Stimulated activated CD8-positive, alpha-beta memory T cell treated with anti-CD3 and anti-CD28 coated beads, Interleukin-15, amount 100 ng/mL, for 4 hours (primary cell): ENCODE measurements around the gene INHA.

Experiments
- DNase-seq, 2 donors: peaks; one replicate each; pipeline ENCODE4 v3.0.0-alpha.2; 2020; ENCODE audit warnings: low read depth in 2 of 2

The INHA gene

DNA sequence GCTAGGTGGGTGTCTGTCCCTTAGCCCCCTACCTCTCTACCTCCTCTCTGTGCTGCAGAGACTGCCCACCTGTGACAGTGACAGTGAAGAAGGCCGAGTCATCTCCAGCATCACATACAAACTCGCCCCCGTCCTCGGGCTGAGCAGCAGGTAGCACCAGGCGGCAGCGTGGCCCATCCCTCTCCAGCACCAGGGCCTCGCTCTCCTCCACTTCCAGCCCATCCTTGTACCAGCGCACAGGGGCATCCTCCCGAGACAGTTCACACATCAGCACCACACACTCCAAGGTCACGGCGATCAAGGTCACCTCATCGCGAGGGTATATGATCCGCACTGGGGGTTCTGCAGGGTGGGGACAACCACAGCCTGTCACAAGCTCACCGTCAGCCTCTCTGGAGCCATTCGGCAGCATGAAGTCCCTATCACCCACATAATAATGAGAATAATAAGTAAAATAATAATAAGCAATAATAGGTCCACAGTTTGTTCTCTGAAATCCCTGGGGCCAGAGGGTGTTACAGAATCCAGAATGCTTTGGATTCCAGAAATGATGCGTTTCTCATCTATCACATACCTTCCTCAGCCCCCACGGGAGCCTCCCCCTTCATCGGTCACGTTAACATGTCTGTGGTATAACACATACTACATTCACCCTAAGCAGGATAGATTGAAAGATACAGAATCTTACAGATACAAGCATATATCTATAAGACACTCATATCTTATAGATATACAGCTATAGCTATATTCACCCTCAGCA, 12.8 kb upstream of the INHA start:
- no peak for DNase-seq

DNA sequence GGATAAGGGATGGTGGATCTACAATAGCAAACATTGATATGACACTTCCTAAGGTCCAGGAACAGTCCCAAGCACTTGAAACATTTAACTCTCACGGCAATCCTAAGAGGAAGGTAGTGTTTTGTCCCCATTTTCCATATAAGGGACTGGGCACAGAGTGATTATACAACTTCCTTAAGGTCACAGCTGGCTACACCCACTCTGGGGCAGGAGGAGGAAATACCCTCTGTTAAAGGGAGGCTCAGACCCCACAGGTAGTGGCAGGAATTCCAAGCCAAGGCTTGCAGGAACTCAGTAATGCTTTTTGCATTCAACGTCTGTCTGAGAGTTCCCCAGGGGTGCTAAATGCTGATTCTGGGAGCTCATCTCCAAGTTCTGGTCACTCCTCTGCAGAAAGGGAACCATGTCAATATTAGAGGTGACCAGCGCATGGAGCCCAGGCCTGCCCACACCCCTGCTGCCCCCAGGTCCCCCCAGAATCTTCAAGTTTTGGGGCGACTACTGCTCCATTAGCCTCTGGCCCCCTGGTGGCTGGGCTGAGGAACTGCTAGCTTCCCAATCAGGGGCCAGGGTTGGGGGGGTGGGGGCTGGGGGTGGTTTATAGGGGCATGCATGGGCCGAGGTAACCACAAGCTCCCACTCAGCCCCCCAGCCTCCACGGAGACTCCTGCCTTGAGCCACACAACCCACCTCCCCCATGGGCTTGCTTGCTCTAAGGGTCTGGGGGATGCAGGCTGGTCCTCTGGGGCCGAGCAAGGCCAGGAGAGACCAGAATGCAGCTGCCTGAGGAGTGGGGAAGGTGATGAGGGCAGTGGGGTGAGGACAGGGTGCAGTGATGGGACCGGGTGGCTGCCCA, 11.8 kb upstream of the INHA start:
- DNase-seq, result no peak

DNA sequence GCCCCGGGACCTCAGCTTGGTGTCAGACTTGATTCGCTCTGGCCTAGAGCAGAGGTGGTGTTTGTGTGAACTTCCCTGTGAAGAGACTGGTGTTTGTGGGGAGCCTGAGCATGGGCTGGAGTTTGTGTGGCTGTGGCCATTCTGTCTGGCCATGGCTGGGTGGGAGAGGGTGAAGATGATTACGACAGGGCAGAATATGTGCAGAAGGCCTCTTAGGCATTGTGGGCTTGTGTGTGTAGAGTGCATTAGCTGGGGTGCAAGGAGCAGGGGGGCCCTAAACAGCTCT, 11.3 kb upstream of the INHA start:
- DNase-seq, result no peak

DNA sequence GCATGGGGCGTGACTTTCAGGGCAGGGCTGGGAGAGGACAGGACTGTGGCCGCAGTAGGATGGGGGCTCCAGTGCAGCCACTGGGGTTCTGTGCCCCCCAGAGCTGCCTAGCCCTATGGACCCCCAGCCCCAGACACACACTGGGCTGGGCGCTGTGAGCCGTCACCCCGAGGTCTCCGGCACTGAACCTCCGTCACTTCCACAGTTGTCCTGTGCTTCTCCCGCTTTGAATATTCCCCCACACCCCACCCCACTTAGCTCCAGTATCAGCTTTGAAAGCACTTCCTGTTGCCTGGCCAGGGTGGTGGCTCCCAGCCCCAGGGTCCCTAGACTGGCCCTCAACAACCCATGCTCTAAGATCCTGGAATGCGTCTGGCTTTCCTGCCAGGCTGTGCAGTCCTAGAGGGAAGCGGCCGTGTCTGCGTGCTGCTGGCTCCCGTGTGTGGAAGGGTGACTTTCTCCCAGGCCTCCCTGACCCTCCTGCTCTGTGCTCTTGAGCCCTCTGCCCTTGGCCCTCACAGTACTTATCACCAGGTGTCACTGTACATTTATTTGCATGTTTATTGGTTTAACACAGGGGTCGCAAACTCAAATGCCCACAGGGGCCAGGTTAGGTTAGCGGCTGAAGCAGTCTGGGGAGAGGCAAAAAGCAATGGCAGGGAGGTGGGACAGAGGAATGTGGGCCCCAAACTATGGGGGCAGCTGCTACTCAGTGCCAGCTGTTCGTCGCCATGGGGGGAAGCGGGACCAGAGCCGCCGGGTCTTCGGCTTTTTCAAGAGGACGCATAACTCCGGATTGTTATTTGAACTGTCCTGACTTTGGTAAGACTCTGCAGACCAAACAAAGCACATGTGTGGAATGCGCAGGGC, 10.7 kb upstream of the INHA start:
- no peak for DNase-seq

DNA sequence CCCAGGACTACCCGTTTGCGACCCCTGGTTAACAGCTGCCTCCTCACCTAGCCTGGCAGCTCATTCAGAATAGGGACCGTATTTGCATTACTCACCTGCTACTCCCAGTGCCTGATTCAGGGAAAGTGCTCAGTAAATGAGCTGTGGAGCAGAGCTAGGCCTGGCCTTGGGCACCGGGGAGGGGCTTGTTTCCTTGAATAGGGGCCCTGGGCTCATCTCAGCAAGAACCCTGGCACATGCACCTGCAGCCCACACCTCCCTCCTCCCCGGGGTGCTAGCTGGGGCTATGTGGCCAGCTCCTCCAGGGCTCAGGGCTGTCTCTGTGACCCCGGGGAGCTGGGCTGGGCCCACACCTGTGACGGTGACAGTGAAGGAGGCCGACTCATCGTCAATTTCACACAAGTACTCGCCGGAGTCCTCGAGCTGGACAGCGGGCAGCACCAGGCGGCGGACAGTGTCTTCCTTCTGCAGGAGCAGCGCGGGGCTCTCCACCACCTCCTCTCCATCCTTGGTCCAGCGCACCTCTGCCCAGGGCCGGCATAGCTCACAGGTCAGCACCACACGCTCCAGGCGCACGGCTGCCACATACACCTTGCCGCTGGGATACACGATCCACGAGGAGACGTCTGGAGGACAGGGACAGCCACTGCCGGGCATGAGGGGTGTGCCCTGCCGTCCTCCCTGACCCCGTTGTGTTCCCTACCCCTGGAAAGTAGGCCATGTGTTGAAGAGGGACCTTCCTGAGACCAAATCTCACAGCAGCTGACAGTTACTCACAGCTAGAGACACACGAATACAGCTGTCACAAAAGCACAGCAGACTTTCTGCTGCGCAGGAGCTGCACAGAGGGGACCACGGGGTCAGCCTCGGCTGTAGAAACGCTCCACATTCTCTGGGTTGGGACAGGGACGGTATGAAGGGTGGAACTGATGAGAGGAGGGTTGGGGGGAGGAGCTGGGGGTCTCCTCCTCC, 9.8 kb upstream of the INHA start:
- no peak for DNase-seq

DNA sequence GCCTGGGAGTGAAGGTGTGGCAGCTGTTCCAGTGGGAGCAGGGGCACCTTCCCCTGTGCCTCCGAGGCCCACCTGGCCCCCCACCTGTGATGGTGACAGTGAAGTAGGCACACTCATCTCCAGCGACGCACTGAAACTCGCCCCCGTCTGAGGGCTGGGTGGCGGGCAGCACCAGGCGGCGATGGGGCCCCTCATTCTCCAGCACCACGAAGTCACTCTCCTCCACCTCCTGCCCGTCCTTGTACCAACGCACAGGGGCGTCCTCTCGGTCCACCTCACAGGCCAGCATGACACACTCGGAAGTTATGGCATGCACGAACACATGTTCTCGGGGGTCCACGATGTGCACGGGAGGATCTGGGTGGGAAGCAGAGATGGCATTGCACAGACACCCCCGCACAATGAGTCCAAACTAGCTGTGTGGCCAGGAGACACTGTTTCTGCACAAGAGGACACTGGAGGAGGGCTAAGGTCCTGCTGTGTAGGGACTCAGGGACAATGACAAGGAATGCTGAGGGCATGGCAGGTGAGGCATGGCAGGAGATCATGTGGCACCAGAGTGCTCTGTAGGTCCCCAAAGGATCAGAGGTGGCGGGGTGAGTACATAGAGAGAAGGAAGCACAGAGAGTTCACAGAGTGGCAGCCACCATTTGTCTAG, 8.7 kb upstream of the INHA start:
- DNase-seq, result no peak

DNA sequence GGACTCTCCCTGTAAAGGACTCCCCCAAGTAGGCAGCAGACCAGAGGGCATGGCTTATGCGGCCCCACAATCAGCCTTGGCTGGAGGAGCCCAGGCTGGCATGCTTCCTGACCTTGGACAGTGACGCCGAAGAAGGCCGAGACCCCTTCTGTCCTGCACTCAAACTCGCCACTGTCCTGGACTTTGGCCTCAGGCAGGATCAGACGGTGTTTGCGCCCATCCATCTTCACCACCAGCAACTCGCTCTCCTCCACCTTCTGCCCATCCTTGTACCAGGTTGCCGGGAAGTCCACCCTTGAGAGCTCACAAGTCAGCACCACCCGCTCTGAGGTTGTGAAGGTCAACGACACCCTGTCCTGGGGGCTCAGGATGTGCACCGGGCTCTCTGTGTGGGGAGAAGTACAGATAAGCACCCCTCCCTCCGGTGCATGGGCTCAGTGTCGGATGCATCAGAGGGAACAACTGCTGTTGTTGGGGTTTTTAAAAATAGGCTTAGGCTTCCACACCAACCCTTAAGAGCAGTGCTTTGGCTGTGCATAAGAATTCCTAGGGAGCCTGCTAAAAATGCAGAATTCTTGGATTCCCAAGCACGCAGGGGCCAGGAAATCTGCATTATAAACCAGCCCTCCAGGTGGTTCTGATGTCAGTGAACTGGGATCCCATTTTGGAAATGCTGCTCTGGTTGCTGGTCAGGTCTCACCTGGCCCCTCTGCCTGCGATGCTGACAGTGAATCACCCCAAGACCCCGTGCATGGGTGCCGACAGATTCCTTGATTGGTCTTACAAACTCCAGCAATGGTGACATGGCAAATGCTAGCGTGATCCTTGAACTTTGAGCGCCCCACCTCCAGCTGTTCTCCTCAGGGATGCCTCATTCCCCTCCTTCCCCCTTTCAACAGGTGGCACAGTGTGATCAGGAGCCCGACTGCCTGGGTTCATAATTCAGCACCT, 6.7 kb upstream of the INHA start:
- DNase-seq, result no peak

DNA sequence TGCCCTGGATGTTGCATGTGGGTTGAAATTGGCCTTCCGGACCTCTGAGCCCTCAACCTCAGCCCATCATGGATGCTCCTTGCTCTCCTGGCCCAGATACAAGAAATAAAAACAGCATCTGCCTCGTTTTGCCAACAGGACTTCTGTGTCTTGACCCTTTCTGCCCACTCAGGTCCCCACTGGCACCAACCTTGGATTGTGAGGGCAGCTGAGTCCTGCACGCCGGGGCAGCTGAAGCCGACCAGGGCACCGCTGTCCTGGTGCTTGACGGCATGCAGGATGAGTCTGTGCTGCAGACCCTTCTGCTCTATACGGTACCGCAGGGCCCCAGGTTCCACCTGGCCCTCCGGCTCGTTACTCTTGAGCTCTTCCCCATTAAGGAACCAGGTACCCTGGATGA, 5.5 kb upstream of the INHA start:
- DNase-seq, result no peak

DNA sequence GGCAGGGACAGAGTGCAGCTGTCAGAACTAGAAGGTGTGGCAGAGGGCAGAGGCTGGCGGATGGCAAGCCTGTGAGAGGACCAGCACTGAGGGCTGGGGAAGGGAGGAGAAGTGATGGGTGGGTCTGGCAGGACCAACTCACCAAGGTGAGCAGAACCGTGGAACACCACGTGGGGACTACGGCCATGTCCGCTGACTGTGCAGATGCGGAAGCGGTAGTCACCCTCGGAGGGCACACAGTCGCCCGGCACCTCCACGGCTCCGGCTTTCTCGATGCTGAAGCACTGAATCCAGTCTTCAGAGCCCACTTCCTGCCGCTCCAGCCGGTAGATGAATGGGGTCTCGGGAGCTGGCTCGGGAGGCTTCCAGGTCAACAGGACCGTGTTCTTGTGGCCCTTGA, 5.0 kb upstream of the INHA start:
- DNase-seq, result no peak

DNA sequence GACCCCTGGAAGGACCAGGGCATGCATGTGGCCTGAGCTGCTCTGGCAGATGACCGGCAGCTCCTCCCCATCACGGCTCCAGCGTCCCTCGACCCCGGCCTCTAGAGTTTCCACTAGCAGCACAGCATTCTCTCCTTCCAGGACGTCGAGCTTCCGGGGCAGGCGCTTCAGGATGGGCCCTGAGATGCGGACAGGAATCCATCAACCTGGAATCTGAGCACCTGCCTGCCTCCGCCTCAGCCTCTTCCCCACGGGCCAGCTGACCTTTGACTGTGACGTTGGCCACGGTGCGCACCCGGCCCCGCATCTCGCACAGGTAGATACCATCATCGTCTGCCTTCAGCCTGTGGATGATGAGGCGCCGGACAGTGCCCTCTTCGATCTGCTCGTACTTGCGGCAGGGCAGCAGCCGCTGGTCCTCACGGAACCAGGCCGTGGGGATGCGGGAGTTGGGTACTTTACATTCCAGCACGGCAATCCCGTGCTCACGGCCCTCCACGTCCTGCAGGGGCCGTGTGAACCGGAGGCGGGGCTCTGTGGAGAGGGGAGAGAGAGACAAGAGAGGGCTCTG, 4.2 kb upstream of the INHA start:
- no peak for DNase-seq

DNA sequence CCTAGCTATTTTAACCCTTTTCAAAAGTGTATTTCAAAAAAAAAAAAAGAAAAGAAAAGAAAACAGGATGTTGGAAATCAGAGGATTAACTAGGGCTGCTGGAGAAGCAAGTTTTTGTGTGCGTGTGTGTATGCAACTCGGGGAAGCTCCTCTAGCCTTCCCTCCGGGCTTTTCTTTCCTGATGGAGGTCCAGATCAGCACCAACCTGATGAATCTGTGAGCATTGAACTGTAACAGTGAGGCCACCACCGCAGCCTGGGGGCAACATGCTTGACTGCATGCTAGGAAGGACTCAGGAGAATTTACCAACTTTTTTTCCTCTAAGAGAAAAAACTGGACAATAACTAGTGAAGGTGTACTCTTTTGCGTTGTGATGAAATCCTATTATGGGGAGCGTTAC, 3.1 kb upstream of the INHA start:
- no peak for DNase-seq

DNA sequence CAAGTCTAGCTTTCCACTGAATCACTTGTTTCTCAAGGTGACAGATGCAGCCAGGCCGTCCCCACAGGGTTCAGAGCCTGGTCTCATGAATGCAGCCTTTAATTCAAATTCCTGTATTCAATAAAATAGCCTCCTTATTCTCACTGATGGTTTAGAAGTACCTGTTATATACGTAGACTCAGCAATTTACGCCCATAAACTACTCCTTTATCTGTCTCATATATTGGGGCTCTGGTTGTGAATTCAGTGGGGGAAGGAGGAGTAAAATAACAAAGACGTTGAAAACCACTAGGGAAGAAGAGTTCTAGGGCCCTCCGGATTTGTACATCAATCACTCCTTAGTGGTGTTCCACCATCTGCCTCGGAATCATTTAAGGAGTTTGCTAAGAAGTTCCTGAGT, 2.5 kb upstream of the INHA start:
- no peak for DNase-seq

DNA sequence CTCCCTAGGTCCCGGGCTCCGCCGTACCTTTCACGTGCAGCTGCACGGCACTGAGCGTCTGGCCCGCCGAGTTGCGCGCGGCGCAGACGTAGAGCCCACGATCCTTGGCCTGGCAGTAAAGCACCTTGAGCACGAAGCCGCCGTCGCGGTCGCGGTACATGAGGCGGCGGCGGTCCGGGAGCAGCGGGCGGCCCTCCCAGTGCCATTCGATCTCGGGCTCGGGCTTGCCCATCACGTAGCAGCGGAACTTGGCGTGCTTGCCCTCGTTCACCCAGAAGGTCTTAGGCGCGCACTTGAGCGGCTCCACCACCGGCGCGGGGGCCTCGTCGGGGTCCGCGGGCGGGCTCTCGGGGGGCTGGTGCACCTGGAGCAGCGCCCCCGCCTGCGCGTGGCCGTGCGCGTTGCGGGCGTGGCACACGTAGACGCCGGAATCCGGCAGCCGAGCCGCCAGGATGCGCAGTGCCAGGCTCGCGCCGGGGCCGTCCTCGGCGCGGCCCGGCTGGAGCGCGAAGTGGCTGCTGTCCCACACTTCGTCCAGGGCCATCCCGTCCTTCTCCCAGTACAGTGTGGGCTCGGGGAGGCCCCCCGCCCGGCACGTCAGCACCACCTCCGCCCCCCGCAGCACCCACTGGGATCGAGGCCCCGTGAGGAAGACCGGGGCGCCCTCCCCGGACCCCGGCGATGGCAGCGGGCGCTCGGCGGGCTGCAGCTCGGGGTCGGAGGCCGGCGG, 1.8 kb upstream of the INHA start:
- DNase-seq, result no peak

DNA sequence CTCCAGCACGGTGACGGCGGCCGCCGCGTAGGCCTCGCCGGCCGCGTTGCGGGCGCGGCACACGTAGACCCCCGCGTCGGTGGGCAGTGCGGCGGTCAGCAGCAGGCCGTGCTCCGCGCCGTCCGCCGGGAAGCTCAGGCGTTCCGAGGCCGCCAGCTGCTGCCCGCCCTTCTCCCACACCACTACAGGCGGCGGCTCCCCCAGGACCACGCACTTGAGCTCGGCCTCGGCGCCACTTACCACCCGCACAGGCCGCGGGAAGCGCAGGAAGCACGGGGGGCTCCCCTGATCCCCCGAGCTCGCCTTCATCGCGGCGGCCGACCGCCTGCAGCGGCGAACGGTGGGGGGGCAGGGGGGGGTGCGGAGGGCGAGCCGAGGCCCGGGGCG, 1.2 kb upstream of the INHA start:
- DNase-seq, result no peak

DNA sequence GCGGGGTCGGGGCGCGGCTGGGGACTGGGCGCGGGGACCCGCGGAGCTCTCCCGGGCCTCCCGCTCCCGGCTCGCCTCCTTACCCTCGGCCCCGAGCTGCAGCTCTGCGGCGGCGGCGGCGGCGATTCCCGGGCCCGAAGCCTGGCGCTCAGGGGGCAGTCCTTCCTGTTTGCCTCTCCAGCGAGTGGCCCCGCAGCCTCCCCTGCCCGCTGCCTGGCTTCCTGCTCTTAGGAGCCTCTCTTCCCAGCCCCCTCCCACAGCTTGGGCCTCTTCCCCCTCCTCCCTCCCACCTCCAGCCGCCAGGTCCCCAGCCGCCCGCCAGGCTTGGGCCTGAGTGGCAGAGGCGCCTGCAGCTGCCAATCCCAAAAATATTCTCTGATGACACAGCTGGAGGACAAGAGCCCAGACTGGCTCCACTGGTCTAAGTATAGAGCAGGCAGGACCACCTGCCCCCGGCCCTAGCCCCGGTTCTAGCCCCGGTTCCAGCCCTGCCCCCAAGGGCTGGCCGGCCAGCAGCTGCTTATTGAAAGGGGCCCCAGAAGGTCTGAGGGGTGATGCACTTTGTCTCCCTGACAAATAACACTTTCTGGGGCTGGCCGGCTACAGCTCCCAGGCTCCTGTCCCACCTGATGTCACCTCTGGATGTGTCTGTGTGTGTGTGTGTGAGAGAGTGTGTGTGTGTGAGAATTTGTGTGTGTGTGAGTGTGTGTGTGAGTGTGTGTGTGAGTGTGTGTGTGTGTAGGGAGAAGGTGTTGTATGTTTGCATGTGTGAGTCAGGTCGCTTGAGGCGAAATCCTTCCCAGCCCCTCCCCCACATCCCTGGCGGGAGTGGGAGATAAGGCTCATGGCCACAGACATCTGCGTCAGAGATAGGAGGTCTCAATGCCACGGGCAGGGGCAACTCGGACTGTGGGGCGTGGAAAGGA, 536 bp upstream of the INHA start, which contains the start of gene OBSL1:
Gene OBSL1, minus strand, starts transcription at position 229 of the 926 bp plus-strand sequence. CDS start 307 bp downstream, outside the sequence.
- no peak for DNase-seq

DNA sequence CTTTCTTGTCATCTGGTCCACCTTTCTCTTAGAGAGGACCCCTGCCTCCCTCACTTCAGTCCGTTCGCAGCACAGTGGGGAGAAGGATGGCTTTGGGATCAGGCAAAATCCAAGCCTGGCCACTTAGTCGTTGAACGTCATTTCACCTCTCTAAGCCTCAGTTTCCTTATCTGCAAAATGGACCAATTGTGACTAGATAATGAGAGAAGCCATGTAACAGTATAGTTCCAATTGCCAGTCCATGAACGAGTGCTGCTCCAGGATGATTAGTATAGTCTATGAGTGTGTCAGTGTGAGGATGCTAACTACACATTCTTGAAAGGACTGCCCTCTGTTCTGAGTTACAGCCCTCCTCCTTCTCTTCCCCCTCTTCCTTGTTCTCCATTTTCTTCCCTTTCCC, 1.1 kb downstream of the INHA start:
- DNase-seq, result no peak
